ENCODE measurements around the gene DACH1. TPM values are rescaled to one million over a fixed set of nuclear protein-coding genes. Genes with fewer than 3 reads are reported as not detected.

Gene DACH1
- total RNA-seq, 4 donors from 2014 or later: 1.0 to 6.3 (median 2.4) TPM

- no peak overlapping the region for H3K27ac ChIP-seq
- H3K27me3 ChIP-seq: no peaks in the 10 kb centered on the region
- no peaks in the 10 kb centered on the region for H3K9me3 ChIP-seq
- no peak overlapping the region for H3K4me3 ChIP-seq
- 93% methylated on average over 1 of the region's 1 CpG for WGBS
- no peaks in the 10 kb centered on the region for H3K4me1 ChIP-seq
- DNase-seq (ENCODE audit: low spot score in 2 of 2): no peak
- TF ChIP-seq POLR2AphosphoS5 (IDR thresholded peaks at IDR 0.05) (no peak), POLR2A (IDR thresholded peaks at IDR 0.05) (no peak), EP300 (IDR thresholded peaks at IDR 0.05) (no peak)
- TF ChIP-seq, protein P1, sequence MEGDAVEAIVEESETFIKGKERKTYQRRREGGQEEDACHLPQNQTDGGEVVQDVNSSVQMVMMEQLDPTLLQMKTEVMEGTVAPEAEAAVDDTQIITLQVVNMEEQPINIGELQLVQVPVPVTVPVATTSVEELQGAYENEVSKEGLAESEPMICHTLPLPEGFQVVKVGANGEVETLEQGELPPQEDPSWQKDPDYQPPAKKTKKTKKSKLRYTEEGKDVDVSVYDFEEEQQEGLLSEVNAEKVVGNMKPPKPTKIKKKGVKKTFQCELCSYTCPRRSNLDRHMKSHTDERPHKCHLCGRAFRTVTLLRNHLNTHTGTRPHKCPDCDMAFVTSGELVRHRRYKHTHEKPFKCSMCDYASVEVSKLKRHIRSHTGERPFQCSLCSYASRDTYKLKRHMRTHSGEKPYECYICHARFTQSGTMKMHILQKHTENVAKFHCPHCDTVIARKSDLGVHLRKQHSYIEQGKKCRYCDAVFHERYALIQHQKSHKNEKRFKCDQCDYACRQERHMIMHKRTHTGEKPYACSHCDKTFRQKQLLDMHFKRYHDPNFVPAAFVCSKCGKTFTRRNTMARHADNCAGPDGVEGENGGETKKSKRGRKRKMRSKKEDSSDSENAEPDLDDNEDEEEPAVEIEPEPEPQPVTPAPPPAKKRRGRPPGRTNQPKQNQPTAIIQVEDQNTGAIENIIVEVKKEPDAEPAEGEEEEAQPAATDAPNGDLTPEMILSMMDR (IDR thresholded peaks at IDR 0.05): no peak
- H3K36me3 ChIP-seq: no peaks in the 10 kb centered on the region
These were observed 136.7 kb downstream of the DACH1 start for GRCh38 chr13:71730267-71730666.

DNA sequence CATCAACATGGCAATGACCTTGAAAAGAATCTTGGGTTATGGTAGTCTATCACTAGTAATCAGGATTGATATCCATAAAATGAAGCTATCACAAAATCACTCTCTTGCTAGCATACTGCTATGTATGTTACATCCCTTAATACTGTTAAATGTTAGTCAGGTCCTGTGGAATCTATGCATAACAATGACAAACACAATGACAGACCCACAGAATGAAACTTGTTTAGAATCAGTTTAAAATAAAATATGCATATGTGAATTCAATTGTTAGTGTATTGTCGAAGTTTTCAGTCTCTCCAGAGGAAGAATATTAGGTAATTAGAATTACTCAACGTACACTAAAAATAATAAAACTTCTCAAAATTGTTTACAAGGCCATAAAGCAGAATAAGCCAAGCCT lies 137.6 kb downstream of the DACH1 start:
- H3K27me3 ChIP-seq: no peaks in the 10 kb centered on the region
- no peak overlapping the region for H3K27ac ChIP-seq
- no peak overlapping the region for H3K4me3 ChIP-seq
- no peak for TF ChIP-seq POLR2A (IDR thresholded peaks at IDR 0.05)
- no peak for TF ChIP-seq EP300 (IDR thresholded peaks at IDR 0.05)
- TF ChIP-seq, protein P1 (IDR thresholded peaks at IDR 0.05): no peak
- TF ChIP-seq POLR2AphosphoS5 (IDR thresholded peaks at IDR 0.05): no peak
- no peaks in the 10 kb centered on the region for H3K4me1 ChIP-seq
- WGBS: 80% methylated on average over 2 of the region's 2 CpGs
- no peaks in the 10 kb centered on the region for H3K9me3 ChIP-seq
- no peaks in the 10 kb centered on the region for H3K36me3 ChIP-seq
- no peak for DNase-seq (ENCODE audit: low spot score in 2 of 2)

GRCh38 chr13:71727662-71728061 lies 139.3 kb downstream of the DACH1 start:
- Histone ChIP-seq H3K9me3 (no peaks in the 10 kb centered on the region), H3K27ac (no peak overlapping the region), H3K27me3 (no peaks in the 10 kb centered on the region), H3K4me3 (no peak overlapping the region), H3K36me3 (no peaks in the 10 kb centered on the region), H3K4me1 (no peaks in the 10 kb centered on the region)
- DNase-seq (ENCODE audit: low spot score in 2 of 2): no peak
- TF ChIP-seq POLR2A (IDR thresholded peaks at IDR 0.05) (no peak), POLR2AphosphoS5 (IDR thresholded peaks at IDR 0.05) (no peak), EP300 (IDR thresholded peaks at IDR 0.05) (no peak)
- TF ChIP-seq, protein P1 (IDR thresholded peaks at IDR 0.05): no peak
- WGBS: 56% methylated on average over 1 of the region's 1 CpG

DNA sequence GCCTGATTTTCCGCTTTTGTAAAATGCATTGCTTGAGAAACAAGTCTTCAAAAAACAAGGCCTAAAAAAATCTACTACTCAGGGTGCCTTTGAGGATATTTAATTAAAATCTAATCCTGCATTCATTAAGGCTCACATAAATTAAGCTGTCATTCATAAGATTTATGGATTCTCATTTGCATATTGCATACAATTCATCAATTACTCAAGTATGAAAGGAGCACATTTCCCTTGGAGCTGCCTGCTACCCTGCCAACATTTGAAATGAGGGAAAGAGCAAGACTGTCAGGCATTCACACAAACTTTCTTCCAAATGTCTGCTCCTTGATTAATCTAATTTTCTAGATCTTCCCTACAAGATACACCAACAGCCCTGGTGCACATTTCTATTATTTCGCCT lies 140.0 kb downstream of the DACH1 start:
- 95% methylated on average over 2 of the region's 2 CpGs for WGBS
- no peak for DNase-seq (ENCODE audit: low spot score in 2 of 2)
- no peaks in the 10 kb centered on the region for H3K27me3 ChIP-seq
- H3K9me3 ChIP-seq: no peaks in the 10 kb centered on the region
- H3K4me1 ChIP-seq: no peaks in the 10 kb centered on the region
- no peak overlapping the region for H3K4me3 ChIP-seq
- H3K27ac ChIP-seq: no peak overlapping the region
- no peak for TF ChIP-seq EP300 (IDR thresholded peaks at IDR 0.05)
- TF ChIP-seq, protein P1 (IDR thresholded peaks at IDR 0.05): no peak
- TF ChIP-seq POLR2A (IDR thresholded peaks at IDR 0.05): no peak
- TF ChIP-seq POLR2AphosphoS5 (IDR thresholded peaks at IDR 0.05): no peak
- H3K36me3 ChIP-seq: no peaks in the 10 kb centered on the region

DNA sequence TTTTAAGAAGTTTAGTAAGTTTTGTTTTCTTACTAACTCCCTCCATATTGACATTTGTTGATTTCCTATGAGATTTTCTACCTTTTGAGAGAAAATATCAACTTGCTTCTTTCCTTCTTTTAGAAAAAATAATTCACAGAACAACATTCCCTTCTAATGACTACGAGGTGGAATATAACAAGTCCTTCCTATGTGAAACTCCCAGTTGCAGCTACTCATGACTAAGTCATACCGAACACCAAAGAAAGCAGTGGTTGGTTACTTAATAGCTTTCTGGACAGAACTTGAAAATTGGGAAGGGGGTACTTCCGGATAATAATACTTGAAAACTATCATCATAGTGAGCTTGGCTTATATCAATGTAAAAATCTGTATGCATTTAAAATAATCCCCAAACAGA lies 144.8 kb downstream of the DACH1 start:
- 85% methylated on average over 3 of the region's 3 CpGs for WGBS
- Histone ChIP-seq H3K36me3 (no peaks in the 10 kb centered on the region), H3K4me3 (no peak overlapping the region), H3K9me3 (no peaks in the 10 kb centered on the region), H3K27ac (no peak overlapping the region), H3K27me3 (no peaks in the 10 kb centered on the region), H3K4me1 (no peaks in the 10 kb centered on the region)
- no peak for DNase-seq (ENCODE audit: low spot score in 2 of 2)
- no peak for TF ChIP-seq POLR2AphosphoS5 (IDR thresholded peaks at IDR 0.05)
- TF ChIP-seq, protein P1 (IDR thresholded peaks at IDR 0.05): no peak
- no peak for TF ChIP-seq EP300 (IDR thresholded peaks at IDR 0.05)
- no peak for TF ChIP-seq POLR2A (IDR thresholded peaks at IDR 0.05)

All from suprapubic skin (tissue), 4 donors.